Endothelial cell (in vitro differentiated cells): ENCODE measurements around the gene CCDC106. TPM values are rescaled to one million over a fixed set of nuclear protein-coding genes. Genes with fewer than 3 reads are reported as not detected.

ENCODE experiments used
- DNase-seq: peaks from one replicate; pipeline ENCODE4 v3.0.0; 2021; ENCODE audit warnings: low spot score
- H3K27ac Mint-ChIP-seq: one replicate; pipeline ENCODE4 v1.8.0; 2021; ENCODE audit warnings: mixed read lengths, inconsistent platforms; ENCODE audit not compliant: unreplicated experiment
- H3K27me3 Mint-ChIP-seq: one replicate; pipeline ENCODE4 v1.8.0; 2021; ENCODE audit warnings: mild to moderate bottlenecking, moderate library complexity, mixed read lengths, inconsistent platforms; ENCODE audit not compliant: unreplicated experiment
- H3K36me3 Mint-ChIP-seq: one replicate; pipeline ENCODE4 v1.8.0; 2021; ENCODE audit warnings: mild to moderate bottlenecking, low read depth, mixed read lengths, inconsistent platforms; ENCODE audit not compliant: unreplicated experiment
- H3K4me1 Mint-ChIP-seq: one replicate; pipeline ENCODE4 v1.8.0; 2021; ENCODE audit warnings: mild to moderate bottlenecking, mixed read lengths, inconsistent platforms; ENCODE audit not compliant: unreplicated experiment
- H3K4me3 Mint-ChIP-seq: one replicate; pipeline ENCODE4 v1.8.0; 2021; ENCODE audit warnings: mild to moderate bottlenecking, mixed read lengths, inconsistent platforms; ENCODE audit not compliant: unreplicated experiment
- H3K9me3 Mint-ChIP-seq: one replicate; pipeline ENCODE4 v1.8.0; 2021; ENCODE audit warnings: mixed read lengths, inconsistent platforms; ENCODE audit not compliant: unreplicated experiment
- CTCF ChIP-seq: fragments of 200-600 bp; sonication (generic); IDR thresholded peaks from one replicate; pipeline ENCODE4 v1.5.0; 2021; ENCODE audit warnings: antibody characterized with exemption; ENCODE audit not compliant: unreplicated experiment
- total RNA-seq: library from RNA; stranded (reverse); fragmentation: NEBNext Ultra II Directional; extraction: Animal tissue kit (Norgen Biotek cat#: 25700); gene quantifications from one replicate; pipeline ENCODE4 v1.2.1, GENCODE V29; 2021; ENCODE audit not compliant: unreplicated experiment

The CCDC106 gene
- total RNA-seq, 1 donor from 2014 or later, result 20.1 TPM

- H3K27me3 Mint-ChIP-seq, result peaks cover 32% of the 10 kb centered on the region
These were observed 20.8 kb downstream of the CCDC106 start for GRCh38 chr19:55668603-55669348.

DNA sequence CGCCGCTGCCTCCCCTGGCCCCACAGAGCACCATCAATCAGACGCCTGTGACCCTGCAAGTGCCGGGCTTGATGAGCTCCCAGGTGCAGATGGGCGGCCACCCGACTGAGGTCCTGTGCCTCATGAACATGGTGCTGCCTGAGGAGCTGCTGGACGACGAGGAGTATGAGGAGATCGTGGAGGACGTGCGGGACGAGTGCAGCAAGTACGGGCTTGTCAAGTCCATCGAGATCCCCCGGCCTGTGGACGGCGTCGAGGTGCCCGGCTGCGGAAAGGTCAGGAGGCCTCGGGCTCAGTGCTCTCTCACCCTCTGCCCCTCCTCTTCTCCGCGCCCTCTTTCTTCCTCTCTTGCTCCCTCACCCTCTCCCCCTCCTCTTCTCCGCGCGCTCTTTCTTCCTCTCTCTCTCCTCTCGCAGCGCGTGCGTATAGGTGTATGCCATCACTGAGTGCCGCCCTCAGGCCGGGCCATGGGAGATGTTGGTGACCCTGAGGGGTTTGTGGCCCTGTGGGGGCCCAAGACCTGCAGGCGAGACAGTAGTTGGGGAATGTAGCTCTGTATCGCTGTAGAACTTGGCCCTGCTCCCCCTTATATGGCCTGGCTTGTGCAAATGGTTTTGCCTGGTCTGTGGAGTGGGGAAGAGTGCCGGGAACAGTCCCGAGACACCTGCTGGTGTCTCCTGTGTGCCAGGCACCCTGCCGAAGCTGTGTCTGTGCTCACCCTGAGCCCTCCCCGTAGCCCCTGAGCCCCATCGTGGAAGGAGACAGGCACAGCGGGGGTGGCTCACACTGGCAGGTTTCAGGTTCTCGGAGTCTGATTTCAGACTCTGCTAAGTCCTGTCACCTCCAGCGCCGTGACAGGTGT, 21.6 kb downstream of the CCDC106 start:
- no peak for TF ChIP-seq CTCF
- DNase-seq, result no peak
- no peak overlapping the region for H3K27ac Mint-ChIP-seq
- H3K4me1 Mint-ChIP-seq, result peaks cover 22% of the 10 kb centered on the region
- H3K4me3 Mint-ChIP-seq, result no peak overlapping the region
- peaks cover 29% of the 10 kb centered on the region for H3K27me3 Mint-ChIP-seq
- peaks cover 55% of the 10 kb centered on the region for H3K36me3 Mint-ChIP-seq
- H3K9me3 Mint-ChIP-seq, result no peaks in the 10 kb centered on the region

More at GRCh38 chr19:55668603-55669348, 20.8 kb downstream of the CCDC106 start:
- H3K27ac Mint-ChIP-seq, result no peak overlapping the region
- peaks cover 18% of the 10 kb centered on the region for H3K4me1 Mint-ChIP-seq
- no peak overlapping the region for H3K4me3 Mint-ChIP-seq
- peaks cover 59% of the 10 kb centered on the region for H3K36me3 Mint-ChIP-seq
- no peaks in the 10 kb centered on the region for H3K9me3 Mint-ChIP-seq
- DNase-seq, result no peak
- no peak for TF ChIP-seq CTCF

DNA sequence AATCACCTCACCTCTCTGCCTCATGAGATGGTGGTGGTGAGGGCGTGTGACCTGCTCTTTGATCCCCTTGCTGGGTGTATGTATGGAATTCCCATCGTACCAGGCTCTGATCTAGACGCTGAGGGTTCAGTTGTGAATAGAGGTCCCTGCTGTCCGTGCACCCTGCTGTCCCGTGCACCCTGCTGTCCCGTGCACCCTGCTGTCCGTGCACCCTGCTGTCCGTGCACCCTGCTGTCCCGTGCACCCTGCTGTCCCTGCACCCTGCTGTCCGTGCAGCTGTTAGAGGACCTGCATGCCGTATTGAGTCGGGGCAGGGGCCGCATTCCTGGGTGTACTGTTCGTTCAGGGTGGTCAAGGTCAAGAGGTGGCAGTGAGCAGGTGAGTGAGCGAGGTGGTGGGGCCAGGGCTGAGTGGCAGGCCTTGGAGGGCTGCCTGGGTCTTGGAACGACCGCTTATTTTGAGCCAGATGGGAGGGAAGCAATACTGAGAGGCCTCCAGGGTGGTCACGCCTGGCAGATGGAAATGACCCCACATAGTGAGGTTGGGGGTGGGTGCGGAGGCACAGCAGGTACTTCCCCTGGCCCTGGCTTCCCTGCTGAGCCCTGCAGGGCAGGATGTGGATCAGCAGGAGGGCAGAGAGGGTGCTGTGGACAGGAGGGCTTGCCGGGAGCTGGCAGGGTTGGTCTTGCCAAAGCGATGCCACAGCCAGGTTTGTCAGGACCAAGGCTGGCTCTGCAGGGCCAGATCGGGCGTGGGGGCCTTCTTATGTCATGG, 22.5 kb downstream of the CCDC106 start:
- peak overlapping the region; percentile 83 for H3K4me3 Mint-ChIP-seq
- H3K9me3 Mint-ChIP-seq, result no peaks in the 10 kb centered on the region
- peaks cover 27% of the 10 kb centered on the region for H3K27me3 Mint-ChIP-seq
- peak overlapping the region; percentile 81 for H3K27ac Mint-ChIP-seq
- peaks cover 24% of the 10 kb centered on the region for H3K4me1 Mint-ChIP-seq
- peak; percentile 39 for DNase-seq
- H3K36me3 Mint-ChIP-seq, result peaks cover 53% of the 10 kb centered on the region
- no peak for TF ChIP-seq CTCF

- no peak for DNase-seq
- Mint-ChIP-seq H3K4me1 (peaks cover 25% of the 10 kb centered on the region), H3K36me3 (peaks cover 55% of the 10 kb centered on the region), H3K4me3 (peak overlapping the region; percentile 83), H3K9me3 (no peaks in the 10 kb centered on the region), H3K27ac (peak overlapping the region; percentile 81), H3K27me3 (peaks cover 33% of the 10 kb centered on the region)
- no peak for TF ChIP-seq CTCF
These were observed 23.0 kb downstream of the CCDC106 start for GRCh38 chr19:55671054-55671378.
